PC-3 (cell line): ENCODE measurements around the gene GNA15.

Experiments used
- EZH2phosphoT487 ChIP-seq: fragments of 300-600 bp; sonication (generic); IDR thresholded peaks from 2 replicates; pipeline ENCODE4 v1.6.1; 2018; ENCODE audit warnings: mild to moderate bottlenecking, antibody characterized with exemption, low read length, borderline replicate concordance
- TF ChIP-seq, protein P1 (sequence below): fragments of 300-600 bp; sonication (generic); conservative IDR thresholded peaks from 2 replicates; pipeline ENCODE4 v1.5.1; 2017; ENCODE audit warnings: antibody characterized with exemption, low read depth, mild to moderate bottlenecking, low read length

DNA sequence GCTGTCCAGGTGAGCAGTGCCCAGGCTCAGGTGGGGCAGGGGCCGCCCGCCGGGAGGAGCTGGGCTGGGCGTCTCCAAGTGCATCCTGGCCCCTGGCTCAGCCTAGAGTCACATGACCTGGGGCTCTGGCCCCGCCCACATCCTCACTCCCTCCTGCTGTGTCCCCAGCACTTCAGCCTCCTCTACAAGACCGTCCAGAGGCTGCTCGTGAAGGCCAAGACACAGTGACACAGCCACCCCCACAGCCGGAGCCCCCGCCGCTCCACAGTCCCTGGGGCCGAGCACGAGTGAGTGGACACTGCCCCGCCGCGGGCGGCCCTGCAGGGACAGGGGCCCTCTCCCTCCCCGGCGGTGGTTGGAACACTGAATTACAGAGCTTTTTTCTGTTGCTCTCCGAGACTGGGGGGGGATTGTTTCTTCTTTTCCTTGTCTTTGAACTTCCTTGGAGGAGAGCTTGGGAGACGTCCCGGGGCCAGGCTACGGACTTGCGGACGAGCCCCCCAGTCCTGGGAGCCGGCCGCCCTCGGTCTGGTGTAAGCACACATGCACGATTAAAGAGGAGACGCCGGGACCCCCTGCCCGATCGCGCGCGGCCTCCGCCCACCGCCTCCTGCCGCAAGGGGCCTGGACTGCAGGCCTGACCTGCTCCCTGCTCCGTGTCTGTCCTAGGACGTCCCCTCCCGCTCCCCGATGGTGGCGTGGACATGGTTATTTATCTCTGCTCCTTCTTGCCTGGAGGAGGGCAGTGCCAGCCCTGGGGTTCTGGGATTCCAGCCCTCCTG, 71.8 kb downstream of the GNA15 start:
- no peak for TF ChIP-seq EZH2phosphoT487
- TF ChIP-seq, protein P1, sequence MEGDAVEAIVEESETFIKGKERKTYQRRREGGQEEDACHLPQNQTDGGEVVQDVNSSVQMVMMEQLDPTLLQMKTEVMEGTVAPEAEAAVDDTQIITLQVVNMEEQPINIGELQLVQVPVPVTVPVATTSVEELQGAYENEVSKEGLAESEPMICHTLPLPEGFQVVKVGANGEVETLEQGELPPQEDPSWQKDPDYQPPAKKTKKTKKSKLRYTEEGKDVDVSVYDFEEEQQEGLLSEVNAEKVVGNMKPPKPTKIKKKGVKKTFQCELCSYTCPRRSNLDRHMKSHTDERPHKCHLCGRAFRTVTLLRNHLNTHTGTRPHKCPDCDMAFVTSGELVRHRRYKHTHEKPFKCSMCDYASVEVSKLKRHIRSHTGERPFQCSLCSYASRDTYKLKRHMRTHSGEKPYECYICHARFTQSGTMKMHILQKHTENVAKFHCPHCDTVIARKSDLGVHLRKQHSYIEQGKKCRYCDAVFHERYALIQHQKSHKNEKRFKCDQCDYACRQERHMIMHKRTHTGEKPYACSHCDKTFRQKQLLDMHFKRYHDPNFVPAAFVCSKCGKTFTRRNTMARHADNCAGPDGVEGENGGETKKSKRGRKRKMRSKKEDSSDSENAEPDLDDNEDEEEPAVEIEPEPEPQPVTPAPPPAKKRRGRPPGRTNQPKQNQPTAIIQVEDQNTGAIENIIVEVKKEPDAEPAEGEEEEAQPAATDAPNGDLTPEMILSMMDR = no peak
